HG03025 (cell line): ENCODE results near the gene CALCOCO1.
"Not testable (repeated sequence)": the region's sequence is repeated elsewhere in the genome, so short reads cannot be mapped to it uniquely, and the experiment has no call there.

Experiments used
- ATAC-seq: cut with Tn5 transposase; IDR thresholded peaks from one replicate; pipeline ENCODE4 v1.9.1; 2021; ENCODE audit warnings: mild to moderate bottlenecking, moderate library complexity; ENCODE audit not compliant: unreplicated experiment, low FRiP score

The CALCOCO1 gene

GRCh38 chr12:53701518-53702264 is 25.6 kb downstream of the CALCOCO1 start:
- ATAC-seq: no peak

- no peak for ATAC-seq
These were observed 26.7 kb downstream of the CALCOCO1 start for GRCh38 chr12:53700567-53700966.

- ATAC-seq: no peak
These were observed 27.6 kb downstream of the CALCOCO1 start for GRCh38 chr12:53699678-53700025.

DNA sequence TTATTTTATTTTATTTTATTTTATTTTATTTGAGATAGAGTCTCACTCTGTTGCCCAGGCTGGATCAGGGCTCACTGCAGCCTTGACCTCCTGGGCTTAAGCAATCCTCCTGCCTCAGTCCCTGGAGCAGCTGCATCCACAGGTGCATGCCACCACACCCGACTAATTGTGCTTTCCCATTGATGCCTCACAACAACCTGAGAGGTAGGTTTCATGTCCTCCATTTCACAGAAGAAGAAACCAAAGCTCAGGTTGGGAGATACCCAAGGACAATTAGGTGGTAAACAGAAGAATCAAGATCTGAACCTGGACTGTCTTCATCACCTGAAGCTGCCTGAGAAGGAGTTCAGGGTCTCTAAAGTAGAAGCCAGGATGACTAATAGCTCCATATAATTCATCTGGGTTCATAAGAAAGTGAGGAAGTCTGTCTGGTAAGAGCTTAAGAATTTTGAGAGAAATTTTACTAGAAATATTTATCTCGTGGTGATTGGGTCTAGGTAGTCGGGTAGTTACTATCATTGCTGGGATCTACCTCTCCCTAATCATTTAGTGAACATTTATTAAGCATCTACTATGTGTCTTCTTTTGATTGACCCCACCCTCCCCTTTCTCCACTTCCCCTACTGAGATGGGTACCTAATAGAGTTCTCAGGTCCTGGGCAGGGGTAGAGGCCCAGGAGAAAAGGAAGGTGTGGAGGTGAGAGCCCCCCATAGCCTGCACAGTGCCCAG is 28.1 kb downstream of the CALCOCO1 start:
- ATAC-seq: no peak

DNA sequence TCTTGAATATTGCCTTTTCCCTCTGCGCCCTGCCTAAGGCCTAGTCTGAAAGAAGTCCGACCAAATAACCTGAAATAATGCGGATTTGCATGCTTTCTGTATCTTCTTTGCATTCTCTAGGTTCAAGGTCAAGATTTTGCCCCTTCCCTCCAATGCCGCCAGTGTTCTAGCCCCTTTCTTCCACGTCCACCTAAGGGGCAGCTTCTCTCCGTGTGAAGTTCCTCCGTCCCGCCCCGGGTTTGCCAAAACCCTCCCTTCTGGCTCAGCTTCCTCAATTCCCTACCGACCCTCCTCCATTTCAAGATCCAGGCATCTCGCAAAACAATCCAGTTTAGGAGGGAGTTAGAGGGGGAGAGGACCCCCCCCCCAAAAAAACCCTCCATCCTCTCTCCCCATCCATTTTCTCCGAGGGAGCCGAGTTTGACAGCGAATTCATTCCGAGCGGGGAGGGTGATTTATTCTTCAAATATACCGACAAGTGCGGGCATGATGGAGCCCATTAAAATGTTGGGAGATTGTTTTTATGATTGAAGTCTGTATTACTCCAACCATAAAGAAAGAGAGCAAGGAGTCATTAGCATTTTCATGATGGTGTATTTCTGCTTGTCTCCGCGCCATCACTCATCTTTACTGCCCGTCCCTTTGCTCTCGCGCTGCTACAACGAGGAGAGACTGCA is 30.5 kb downstream of the CALCOCO1 start:
- ATAC-seq: no peak

GRCh38 chr12:53696285-53696654 is 31.0 kb downstream of the CALCOCO1 start:
- ATAC-seq: no peak

DNA sequence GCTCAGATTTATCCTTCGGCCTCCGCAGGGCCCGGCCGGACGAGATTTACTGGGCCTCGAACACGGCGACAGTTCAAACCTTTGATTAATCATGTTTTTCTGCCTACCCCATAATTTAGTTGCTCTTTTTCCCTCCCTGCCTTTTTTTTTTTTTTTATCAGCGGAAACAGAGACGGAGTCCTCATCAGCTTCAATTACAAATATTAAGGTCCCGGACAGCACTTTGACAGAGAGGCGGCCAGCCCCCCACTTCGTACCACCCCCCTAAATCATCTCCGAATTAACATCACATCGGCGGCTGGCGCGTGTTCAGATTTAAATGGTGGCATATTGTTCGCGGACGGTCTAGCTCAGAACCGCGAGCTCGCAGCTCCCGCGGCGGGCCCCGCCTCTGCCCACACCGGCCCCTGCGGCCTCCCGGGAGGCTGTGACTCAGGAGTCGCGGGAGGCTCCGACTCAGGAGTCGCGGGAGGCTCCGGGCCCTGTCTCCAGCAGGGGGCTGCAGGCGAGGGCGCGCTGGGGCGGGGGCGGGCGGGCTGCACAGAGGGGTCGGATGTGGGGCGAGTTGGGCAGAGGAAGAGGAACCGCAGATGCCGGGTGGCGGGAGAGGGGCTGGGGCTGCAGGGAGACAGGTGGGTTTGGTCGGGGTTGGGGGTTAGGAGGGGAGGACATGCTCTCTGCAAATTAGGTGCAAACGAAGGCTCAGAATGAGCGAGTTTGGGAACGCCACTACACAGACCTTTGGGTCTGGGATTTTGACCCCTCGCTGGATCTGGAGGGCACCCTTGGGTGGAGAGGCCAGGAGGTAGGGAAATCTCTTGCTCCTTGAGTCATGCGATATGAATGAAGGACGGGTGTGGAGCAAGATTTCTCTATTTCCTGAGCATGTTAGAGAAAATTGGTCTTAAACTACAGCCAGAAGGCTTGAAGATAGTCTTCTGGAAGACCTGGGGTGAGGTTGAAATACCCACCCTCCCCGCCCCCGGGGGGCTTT is 31.8 kb downstream of the CALCOCO1 start:
- no peak for ATAC-seq

- ATAC-seq: no peak
These were observed 32.5 kb downstream of the CALCOCO1 start for GRCh38 chr12:53694756-53695151.

- ATAC-seq: no peak
These were observed 39.1 kb downstream of the CALCOCO1 start for GRCh38 chr12:53688134-53688533.

DNA sequence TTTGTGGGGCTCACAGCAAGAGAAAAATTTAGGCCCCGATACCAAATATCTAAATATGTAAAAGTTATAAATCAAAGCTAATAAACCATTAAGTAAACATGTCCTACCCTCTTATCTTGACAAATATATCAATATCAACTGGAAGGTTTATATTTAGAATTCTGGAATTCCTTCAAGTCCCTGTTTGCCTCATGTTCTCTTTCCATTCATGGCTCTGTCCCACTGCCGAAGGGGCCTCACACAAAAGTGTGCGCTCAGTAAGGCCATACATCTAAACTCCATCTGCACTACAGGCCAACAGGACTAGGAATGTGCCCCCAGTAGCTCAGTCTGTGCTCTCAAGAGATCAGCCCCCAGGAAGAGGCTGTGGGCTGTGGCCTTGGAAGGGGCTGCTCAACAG is 40.8 kb downstream of the CALCOCO1 start:
- ATAC-seq: no peak

DNA sequence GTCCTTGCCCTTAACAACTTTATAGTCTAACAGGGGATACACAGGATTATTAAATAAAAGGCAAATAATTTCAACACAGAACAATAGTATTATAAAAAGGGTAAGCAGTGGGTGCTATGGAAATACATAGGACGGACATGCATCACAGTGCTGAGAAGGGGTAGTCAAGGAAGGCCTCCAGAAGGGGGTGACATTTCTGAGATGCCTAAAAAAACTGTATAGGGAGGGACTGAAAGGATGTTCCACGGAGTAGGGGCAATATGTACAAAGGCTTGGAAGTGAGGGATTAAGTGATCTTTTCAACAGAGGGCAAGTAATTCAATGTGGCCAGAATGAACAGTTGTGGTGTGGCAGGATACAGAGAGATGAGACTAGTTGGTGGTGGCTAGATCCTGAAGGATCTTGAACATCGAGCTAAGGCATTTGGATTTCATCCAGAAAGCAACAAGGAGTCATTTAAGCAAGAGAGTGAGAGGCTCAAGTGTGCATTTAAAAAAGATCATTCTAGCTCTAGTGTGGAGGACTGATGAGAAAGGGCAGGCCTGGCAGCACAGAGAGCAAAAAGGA is 42.5 kb downstream of the CALCOCO1 start:
- ATAC-seq: no peak

DNA sequence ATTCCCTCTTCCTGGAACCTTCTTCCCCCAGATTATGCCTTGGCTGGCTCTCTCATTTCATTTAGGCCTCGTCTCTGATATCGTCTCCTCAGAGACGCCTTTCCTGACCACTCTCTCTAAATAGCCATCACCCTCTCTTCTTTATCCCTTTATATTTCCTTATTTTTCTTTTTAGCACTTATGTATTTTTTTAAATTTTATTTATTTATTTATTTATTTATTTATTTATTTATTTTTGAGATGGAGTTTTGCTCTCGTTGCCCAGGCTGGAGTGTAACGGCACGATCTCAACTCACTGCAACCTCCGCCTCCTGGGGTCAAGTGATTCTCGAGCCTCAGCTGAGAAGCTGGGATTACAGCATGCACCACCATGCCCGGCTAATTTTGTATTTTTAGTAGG is 43.3 kb downstream of the CALCOCO1 start:
- ATAC-seq: no peak

GRCh38 chr12:53683494-53683893 is 43.8 kb downstream of the CALCOCO1 start:
- no peak for ATAC-seq

GRCh38 chr12:53680061-53680460 is 47.2 kb downstream of the CALCOCO1 start:
- not testable (repeated sequence) for ATAC-seq

DNA sequence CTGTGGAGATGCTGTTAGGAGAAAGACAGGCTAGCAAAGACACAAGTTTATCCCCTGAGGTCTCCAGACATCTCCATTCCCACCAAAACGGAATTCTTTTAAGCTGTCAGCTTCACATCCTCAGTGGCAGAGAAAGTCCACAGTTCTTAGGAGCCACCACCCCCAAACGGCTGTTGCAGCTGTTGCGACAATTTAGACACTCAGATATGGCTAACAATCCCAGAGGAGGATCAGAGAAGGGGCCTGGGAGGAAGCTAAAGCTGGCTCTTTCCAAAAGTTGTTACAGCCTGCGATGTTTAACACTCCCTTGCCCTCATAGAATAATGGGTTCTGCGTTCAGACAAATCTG is 49.5 kb downstream of the CALCOCO1 start:
- no peak for ATAC-seq

- no peak for ATAC-seq
These were observed 50.0 kb downstream of the CALCOCO1 start for GRCh38 chr12:53677016-53677799.

DNA sequence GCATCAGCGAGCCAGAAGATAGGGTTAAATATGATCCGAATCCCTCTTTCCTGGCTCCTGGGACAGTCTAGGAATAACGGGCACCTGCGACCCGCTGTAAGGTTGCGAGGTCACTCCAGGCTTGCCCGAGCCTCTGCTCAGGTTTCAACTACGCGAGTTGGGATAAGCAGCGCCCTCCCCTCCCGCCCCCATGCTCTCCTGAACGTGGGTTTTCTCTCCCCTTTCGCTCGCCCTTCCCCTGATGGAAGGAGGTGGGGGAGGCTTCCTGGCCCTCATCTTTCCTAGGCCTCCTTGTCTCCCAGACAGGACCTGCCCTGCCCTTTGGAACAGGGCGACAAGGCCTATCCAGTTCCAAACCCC is 50.6 kb downstream of the CALCOCO1 start:
- ATAC-seq: no peak

DNA sequence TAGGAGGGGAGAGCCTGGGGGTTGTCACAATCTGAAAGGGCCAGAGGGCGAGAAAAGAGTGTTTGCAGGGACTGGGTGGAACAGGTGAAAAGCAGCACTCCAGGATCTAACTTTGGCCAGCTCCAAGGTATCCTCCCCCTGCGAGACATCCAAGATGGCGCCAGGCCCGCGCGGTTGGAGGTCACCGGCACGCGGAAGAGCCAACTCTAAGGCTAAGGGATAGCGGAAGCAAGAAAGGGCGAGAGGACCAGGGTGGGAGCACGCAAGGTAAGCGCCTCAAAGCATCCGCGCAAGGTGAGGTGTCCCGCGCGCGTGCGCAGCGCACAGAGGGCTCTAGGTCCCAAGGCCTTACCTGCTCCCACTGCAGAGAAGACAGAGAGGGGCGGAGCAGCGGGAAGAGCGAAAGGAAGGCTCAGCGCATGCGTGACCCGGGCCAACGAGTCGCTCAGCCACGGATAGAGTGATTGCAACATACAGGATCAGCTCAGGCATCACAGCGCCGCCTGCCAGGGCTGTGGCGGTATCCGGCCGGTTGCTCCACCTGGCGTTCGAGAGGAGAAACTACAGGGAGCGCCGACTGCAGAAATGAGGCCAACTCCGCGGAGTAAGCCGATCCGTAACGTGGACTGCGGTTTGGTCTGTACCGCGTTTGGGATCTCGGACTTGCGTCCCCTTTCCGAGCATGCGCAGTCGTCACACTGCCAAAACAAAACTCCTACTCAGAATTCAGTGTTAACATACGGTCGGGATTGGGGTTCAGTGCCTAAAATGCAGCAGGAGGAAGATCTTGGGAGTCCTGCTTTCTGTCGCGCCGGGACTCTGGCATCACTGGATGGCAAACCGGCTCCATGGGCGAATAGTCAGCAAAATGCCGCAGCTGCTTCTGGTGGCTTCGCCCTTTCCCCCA is 51.3 kb downstream of the CALCOCO1 start, which contains the start of gene ATP5MC2:
TSS of gene ATP5MC2 (minus strand) at position 383 of the 907 bp plus-strand sequence. CDS start 3,469 bp downstream, outside the sequence.
- ATAC-seq: peak; percentile 93
